Measurements from ENCODE around the gene WDR93. TPM values are rescaled to one million over a fixed set of nuclear protein-coding genes. Genes with fewer than 3 reads are reported as not detected.
A peak's percentile ranks its signal among the peaks of the same experiment; 100 is the strongest.
"Not testable (repeated sequence)": the region's sequence is repeated elsewhere in the genome, so short reads cannot be mapped to it uniquely, and the experiment has no call there.

WDR93 gene
- total RNA-seq, 1 donor from 2014 or later = not detected

- Histone ChIP-seq H3K9me3 (no peaks in the 10 kb centered on the region), H3K36me3 (no peaks in the 10 kb centered on the region), H3K27me3 (no peaks in the 10 kb centered on the region), H3K4me1 (peaks cover 17% of the 10 kb centered on the region), H3K27ac (no peak overlapping the region), H3K4me3 (no peak overlapping the region)
- intact Hi-C loops (cut with DNase I) = no loop called here
- DNase-seq (ENCODE audit: extremely low spot score in 2 of 2) = no peak
- TF ChIP-seq POLR2AphosphoS5 (IDR thresholded peaks at IDR 0.05; ENCODE audit: insufficient read depth in 1 of 2, low read depth in 1 of 2) (no peak), POLR2A (IDR thresholded peaks at IDR 0.05) (no peak), CTCF (IDR thresholded peaks at IDR 0.05) (no peak)
Measured at GRCh38 chr15:89685995-89686394, 4.6 kb upstream of the WDR93 start.

GRCh38 chr15:89686522-89686921 lies 4.1 kb upstream of the WDR93 start:
- no peak for DNase-seq (ENCODE audit: extremely low spot score in 2 of 2)
- Histone ChIP-seq H3K27me3 (no peaks in the 10 kb centered on the region), H3K27ac (no peak overlapping the region), H3K4me3 (no peak overlapping the region), H3K4me1 (peaks cover 12% of the 10 kb centered on the region), H3K9me3 (no peaks in the 10 kb centered on the region), H3K36me3 (no peaks in the 10 kb centered on the region)
- TF ChIP-seq POLR2A (IDR thresholded peaks at IDR 0.05) = no peak
- no peak for TF ChIP-seq POLR2AphosphoS5 (IDR thresholded peaks at IDR 0.05; ENCODE audit: insufficient read depth in 1 of 2, low read depth in 1 of 2)
- TF ChIP-seq CTCF (IDR thresholded peaks at IDR 0.05) = no peak
- intact Hi-C loops (cut with DNase I) = no loop called here

GRCh38 chr15:89689930-89690275 lies 708 bp upstream of the WDR93 start:
- H3K36me3 ChIP-seq; H3K27me3 ChIP-seq; intact Hi-C loops (cut with DNase I); H3K9me3 ChIP-seq; DNase-seq (ENCODE audit: extremely low spot score in 2 of 2): not testable (repeated sequence)
- H3K27ac ChIP-seq = peak overlapping the region; percentile 73
- peaks cover 12% of the 10 kb centered on the region for H3K4me1 ChIP-seq
- H3K4me3 ChIP-seq = peak overlapping the region; percentile 92 to 96

GRCh38 chr15:89693091-89693490 lies 2.5 kb downstream of the WDR93 start:
- no peaks in the 10 kb centered on the region for H3K9me3 ChIP-seq
- H3K4me3 ChIP-seq = no peak overlapping the region
- H3K36me3 ChIP-seq = no peaks in the 10 kb centered on the region
- no peak overlapping the region for H3K27ac ChIP-seq
- DNase-seq (ENCODE audit: extremely low spot score in 2 of 2) = no peak
- H3K27me3 ChIP-seq = no peaks in the 10 kb centered on the region
- TF ChIP-seq CTCF (IDR thresholded peaks at IDR 0.05) = no peak
- TF ChIP-seq POLR2A (IDR thresholded peaks at IDR 0.05) = no peak
- TF ChIP-seq POLR2AphosphoS5 (IDR thresholded peaks at IDR 0.05; ENCODE audit: insufficient read depth in 1 of 2, low read depth in 1 of 2) = no peak
- intact Hi-C loops (cut with DNase I) = no loop called here
- peaks cover 12% of the 10 kb centered on the region for H3K4me1 ChIP-seq

GRCh38 chr15:89693696-89694095 lies 3.1 kb downstream of the WDR93 start:
- no peak overlapping the region for H3K4me3 ChIP-seq
- H3K36me3 ChIP-seq = no peaks in the 10 kb centered on the region
- peaks cover 12% of the 10 kb centered on the region for H3K4me1 ChIP-seq
- no peaks in the 10 kb centered on the region for H3K9me3 ChIP-seq
- DNase-seq (ENCODE audit: extremely low spot score in 2 of 2) = no peak
- TF ChIP-seq POLR2A (IDR thresholded peaks at IDR 0.05) (no peak), POLR2AphosphoS5 (IDR thresholded peaks at IDR 0.05; ENCODE audit: insufficient read depth in 1 of 2, low read depth in 1 of 2) (no peak), CTCF (IDR thresholded peaks at IDR 0.05) (no peak)
- no peak overlapping the region for H3K27ac ChIP-seq
- intact Hi-C loops (cut with DNase I) = no loop called here
- H3K27me3 ChIP-seq = no peaks in the 10 kb centered on the region

- intact Hi-C loops (cut with DNase I) = no loop called here
- TF ChIP-seq POLR2AphosphoS5 (IDR thresholded peaks at IDR 0.05; ENCODE audit: insufficient read depth in 1 of 2, low read depth in 1 of 2) (no peak), CTCF (IDR thresholded peaks at IDR 0.05) (no peak), POLR2A (IDR thresholded peaks at IDR 0.05) (no peak)
- H3K9me3 ChIP-seq = no peaks in the 10 kb centered on the region
- H3K27ac ChIP-seq = no peak overlapping the region
- H3K36me3 ChIP-seq = no peaks in the 10 kb centered on the region
- DNase-seq (ENCODE audit: extremely low spot score in 2 of 2) = no peak
- no peaks in the 10 kb centered on the region for H3K27me3 ChIP-seq
- no peak overlapping the region for H3K4me3 ChIP-seq
- H3K4me1 ChIP-seq = peaks cover 2% of the 10 kb centered on the region
Measured at GRCh38 chr15:89695198-89695597, 4.6 kb downstream of the WDR93 start.

All from vagina (tissue), 2 donors.